NB4 (cell line): ENCODE data around the gene GPR155.

Experiments
- DNase-seq: peaks from one replicate; pipeline ENCODE4 v3.0.0; 2010; ENCODE audit warnings: low read depth
- H3K4me3 ChIP-seq: one replicate; pipeline ENCODE4 v1.5.1; 2011; ENCODE audit warnings: mild to moderate bottlenecking, low read depth, low read length, moderate library complexity
- MAX ChIP-seq: IDR thresholded peaks from 2 replicates; pipeline ENCODE4 v1.6.1; 2011; ENCODE audit warnings: low read depth, low read length
- MYC ChIP-seq: IDR thresholded peaks from 2 replicates; pipeline ENCODE4 v1.6.1; 2011; ENCODE audit warnings: low read depth, low read length
- POLR2A ChIP-seq: IDR thresholded peaks from 2 replicates; pipeline ENCODE4 v1.6.1; 2011; ENCODE audit warnings: mild to moderate bottlenecking; ENCODE audit not compliant: insufficient read length; ENCODE audit errors: extremely low read depth
- TF ChIP-seq, protein P1 (sequence below): IDR thresholded peaks from one replicate; pipeline ENCODE4 v1.5.1; 2012; ENCODE audit warnings: low read depth, low read length

GPR155 gene

DNA sequence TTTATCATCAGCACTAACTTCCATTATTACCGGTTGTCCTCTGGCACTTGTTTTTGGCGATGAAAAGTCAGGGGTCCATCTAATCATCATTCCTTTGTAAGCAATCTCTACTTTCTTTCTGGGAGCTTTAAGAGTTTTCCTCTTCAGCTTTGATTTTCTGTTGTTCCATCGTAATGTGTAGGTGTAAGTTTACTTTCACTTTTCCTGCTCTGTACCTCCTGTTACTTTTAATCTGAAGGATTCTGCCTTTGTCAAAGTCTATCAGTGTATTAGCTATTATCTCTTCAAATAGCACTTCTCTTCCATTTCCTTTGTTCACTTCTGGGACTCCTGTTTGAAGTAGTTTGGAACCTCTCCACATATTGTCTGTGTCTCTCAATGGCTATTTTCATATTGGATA lies 25.5 kb upstream of the GPR155 start:
- TF ChIP-seq, protein P1, sequence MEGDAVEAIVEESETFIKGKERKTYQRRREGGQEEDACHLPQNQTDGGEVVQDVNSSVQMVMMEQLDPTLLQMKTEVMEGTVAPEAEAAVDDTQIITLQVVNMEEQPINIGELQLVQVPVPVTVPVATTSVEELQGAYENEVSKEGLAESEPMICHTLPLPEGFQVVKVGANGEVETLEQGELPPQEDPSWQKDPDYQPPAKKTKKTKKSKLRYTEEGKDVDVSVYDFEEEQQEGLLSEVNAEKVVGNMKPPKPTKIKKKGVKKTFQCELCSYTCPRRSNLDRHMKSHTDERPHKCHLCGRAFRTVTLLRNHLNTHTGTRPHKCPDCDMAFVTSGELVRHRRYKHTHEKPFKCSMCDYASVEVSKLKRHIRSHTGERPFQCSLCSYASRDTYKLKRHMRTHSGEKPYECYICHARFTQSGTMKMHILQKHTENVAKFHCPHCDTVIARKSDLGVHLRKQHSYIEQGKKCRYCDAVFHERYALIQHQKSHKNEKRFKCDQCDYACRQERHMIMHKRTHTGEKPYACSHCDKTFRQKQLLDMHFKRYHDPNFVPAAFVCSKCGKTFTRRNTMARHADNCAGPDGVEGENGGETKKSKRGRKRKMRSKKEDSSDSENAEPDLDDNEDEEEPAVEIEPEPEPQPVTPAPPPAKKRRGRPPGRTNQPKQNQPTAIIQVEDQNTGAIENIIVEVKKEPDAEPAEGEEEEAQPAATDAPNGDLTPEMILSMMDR, result no peak
- TF ChIP-seq POLR2A (no peak), MYC (no peak), MAX (no peak)
- no peak for DNase-seq
- no peak overlapping the region for H3K4me3 ChIP-seq

- no peak overlapping the region for H3K4me3 ChIP-seq
- TF ChIP-seq MAX, result no peak
- TF ChIP-seq, protein P1, result no peak
- no peak for TF ChIP-seq POLR2A
- no peak for TF ChIP-seq MYC
- no peak for DNase-seq
Observed at GRCh38 chr2:174511580-174512260, 24.9 kb upstream of the GPR155 start.

- TF ChIP-seq, protein P1, result no peak
- TF ChIP-seq MAX (no peak), POLR2A (no peak), MYC (no peak)
- DNase-seq, result peak; percentile 52
- H3K4me3 ChIP-seq, result no peak overlapping the region
Observed at GRCh38 chr2:174510583-174511189, 23.9 kb upstream of the GPR155 start.

DNA sequence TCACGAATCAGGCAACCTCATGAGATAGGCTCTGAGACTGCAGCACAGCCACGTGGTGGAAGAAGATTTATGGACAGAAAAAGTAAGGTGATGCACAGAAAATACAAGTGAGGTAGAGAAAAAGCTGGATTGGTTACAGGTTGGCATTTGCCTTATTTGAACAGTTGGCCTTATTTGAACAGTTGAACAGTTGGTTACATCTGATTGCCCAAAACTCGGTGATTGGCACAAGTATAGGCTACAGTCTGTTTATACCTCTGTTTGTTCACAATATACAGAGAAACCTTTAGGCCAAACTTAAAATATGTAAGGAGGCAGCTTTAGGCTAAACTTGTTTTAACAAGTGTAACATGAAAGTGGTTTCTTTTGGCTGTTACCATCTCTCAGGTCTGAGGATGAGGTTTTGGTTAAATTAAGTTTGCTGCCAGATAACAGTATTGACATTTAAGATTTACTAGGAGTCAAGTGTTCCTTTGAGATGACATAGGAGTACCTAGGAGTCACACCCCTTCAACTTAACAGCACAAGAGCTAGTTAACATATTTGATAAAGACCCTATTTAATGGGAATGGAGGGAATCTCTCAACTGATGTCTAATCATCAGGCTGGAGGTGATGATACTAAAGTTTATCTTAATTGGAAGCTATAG lies 16.5 kb upstream of the GPR155 start:
- no peak for DNase-seq
- no peak overlapping the region for H3K4me3 ChIP-seq
- TF ChIP-seq, protein P1, result no peak
- TF ChIP-seq MYC, result no peak
- TF ChIP-seq MAX, result no peak
- no peak for TF ChIP-seq POLR2A

- no peak overlapping the region for H3K4me3 ChIP-seq
- no peak for TF ChIP-seq MYC
- TF ChIP-seq, protein P1, result no peak
- DNase-seq, result no peak
Observed at GRCh38 chr2:174499371-174499770, 12.5 kb upstream of the GPR155 start.
